Gastroesophageal sphincter (tissue), 4 donors: Measurements from ENCODE around the gene PIK3CD. TPM values are rescaled to one million over a fixed set of nuclear protein-coding genes. Genes with fewer than 3 reads are reported as not detected.
"Not testable (repeated sequence)": the region's sequence is repeated elsewhere in the genome, so short reads cannot be mapped to it uniquely, and the experiment has no call there.

Source experiments
- ATAC-seq: fragments of 150-250 bp; one replicate; pipeline ENCODE4 v1.9.1; 2016; ENCODE audit warnings: mild to moderate bottlenecking, moderate library complexity
- H3K27ac ChIP-seq, 4 donors: fragments of 200-600 bp; sonication (generic) in 3 of 4; 1 replicate in 3 of 4; 2 replicates in 1 of 4; pipeline ENCODE4 v1.5.1; 2016 to 2019
- H3K27me3 ChIP-seq: fragments of 200-600 bp; sonication (generic); one replicate; pipeline ENCODE4 v1.5.1; 2019
- H3K36me3 ChIP-seq, 2 donors: fragments of 200-600 bp; sonication (generic); one replicate each; pipeline ENCODE4 v1.5.1; 2019; ENCODE audit warnings: control low read depth in 1 of 2
- H3K4me1 ChIP-seq, 3 donors: fragments of 200-600 bp; sonication (generic); 1 replicate in 2 of 3; 2 replicates in 1 of 3; pipeline ENCODE4 v1.5.1; 2016 to 2019; ENCODE audit warnings: control low read depth in 2 of 3
- H3K4me3 ChIP-seq, 2 donors: fragments of 200-600 bp; sonication (generic); one replicate each; pipeline ENCODE4 v1.5.1; 2019; ENCODE audit warnings: mild to moderate bottlenecking in 1 of 2, moderate library complexity in 1 of 2
- H3K9me3 ChIP-seq, 3 donors: fragments of 200-600 bp; sonication (generic); one replicate each; pipeline ENCODE4 v1.5.1; 2017 to 2019; ENCODE audit warnings: control low read depth in 2 of 3
- CTCF ChIP-seq, 4 experiments: fragments of 200-600 bp in 2 of 4; fragments of 450-650 bp in 2 of 4; sonication (generic) in 1 of 4; IDR thresholded peaks; one replicate each; pipeline ENCODE4 v1.5.1; 2017 to 2019; ENCODE audit warnings: antibody characterized with exemption in 4 of 4, mild to moderate bottlenecking in 2 of 4, moderate library complexity in 2 of 4
- EP300 ChIP-seq: sonication (generic); formaldehyde crosslinking; IDR thresholded peaks from one replicate; pipeline ENCODE4 v1.6.1; 2017; ENCODE audit warnings: antibody characterized with exemption, mild to moderate bottlenecking
- POLR2A ChIP-seq, 2 donors: fragments of 450-650 bp; IDR thresholded peaks; one replicate each; pipeline ENCODE4 v1.6.1; 2017; ENCODE audit warnings: antibody characterized with exemption in 2 of 2, mild to moderate bottlenecking in 2 of 2, moderate library complexity in 1 of 2
- POLR2AphosphoS5 ChIP-seq: sonication (generic); formaldehyde crosslinking; IDR thresholded peaks from one replicate; pipeline ENCODE4 v1.6.1; 2017; ENCODE audit warnings: antibody characterized with exemption
- WGBS, 2 donors: methylation state at CpG; one replicate each; pipeline ENCODE4 v1.1.5; 2018; ENCODE audit warnings: low coverage in 1 of 2; 5-methylcytosine and 5-hydroxymethylcytosine counted together
- total RNA-seq, 4 donors: library from RNA; depleted of rRNA; stranded (reverse); fragments of >200 nt; gene quantifications; one replicate each; pipeline ENCODE4 v1.1.0, GENCODE V29; 2016

PIK3CD gene
- total RNA-seq, 4 donors from 2014 or later, result 8.2 to 18.2 (median 15.4) TPM

GRCh38 chr1:9705337-9706093 is 54.0 kb downstream of the PIK3CD start:
- TF ChIP-seq POLR2AphosphoS5 (no peak), CTCF (IDR thresholded peaks at IDR 0.05) (no peak), EP300 (no peak), POLR2A (IDR thresholded peaks at IDR 0.05) (no peak)
- 82% methylated on average over 6 to 8 of the region's 8 CpGs for WGBS, 2 donors
- Histone ChIP-seq H3K36me3 (peaks cover 0 to 10% of the 10 kb centered on the region in 2 donors), H3K4me1 (no peaks in the 10 kb centered on the region), H3K27me3 (no peaks in the 10 kb centered on the region), H3K9me3 (no peaks in the 10 kb centered on the region), H3K27ac (no peak overlapping the region), H3K4me3 (no peak overlapping the region)
- ATAC-seq, result no peak

DNA sequence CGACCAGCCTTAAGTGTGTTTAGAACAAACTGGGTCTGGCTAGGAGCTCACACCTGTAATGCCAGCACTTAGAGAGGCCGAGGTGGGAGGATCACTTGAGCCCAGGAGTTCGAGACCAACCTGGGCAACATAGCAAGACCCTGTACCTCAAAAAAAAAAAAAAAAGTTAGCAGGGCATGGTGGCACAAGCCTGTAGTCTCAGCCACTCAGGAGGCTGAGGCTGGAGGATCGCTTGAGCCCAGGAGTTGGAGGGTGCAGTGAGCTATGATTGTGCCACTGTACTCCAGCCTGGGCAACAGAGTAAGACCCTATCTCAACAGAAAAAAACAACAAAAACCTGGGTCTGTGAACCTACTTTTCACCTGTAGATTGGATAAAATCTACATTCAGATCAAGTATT is 54.6 kb downstream of the PIK3CD start:
- peaks cover 0 to 16% of the 10 kb centered on the region in 2 donors for H3K36me3 ChIP-seq
- ATAC-seq, result no peak
- no peaks in the 10 kb centered on the region for H3K9me3 ChIP-seq
- no peak for TF ChIP-seq POLR2A (IDR thresholded peaks at IDR 0.05)
- TF ChIP-seq CTCF (IDR thresholded peaks at IDR 0.05), result no peak
- TF ChIP-seq POLR2AphosphoS5, result no peak
- no peak for TF ChIP-seq EP300
- H3K27ac ChIP-seq, result no peak overlapping the region
- H3K4me3 ChIP-seq, result no peak overlapping the region
- no peaks in the 10 kb centered on the region for H3K27me3 ChIP-seq
- WGBS, 2 donors, result 70 to 100% methylated on average over 1 to 2 of the region's 4 CpGs
- H3K4me1 ChIP-seq, result no peaks in the 10 kb centered on the region

- no peak for TF ChIP-seq EP300
- no peak for TF ChIP-seq POLR2AphosphoS5
- no peak for TF ChIP-seq CTCF (IDR thresholded peaks at IDR 0.05)
- TF ChIP-seq POLR2A (IDR thresholded peaks at IDR 0.05), result no peak
- Histone ChIP-seq H3K27me3 (no peaks in the 10 kb centered on the region), H3K4me3 (no peak overlapping the region), H3K9me3 (no peaks in the 10 kb centered on the region), H3K36me3 (peaks cover 0 to 48% of the 10 kb centered on the region in 2 donors), H3K4me1 (no peaks in the 10 kb centered on the region), H3K27ac (no peak overlapping the region)
- ATAC-seq, result no peak
- WGBS, 2 donors, result 91 to 100% methylated on average over 4 to 7 of the region's 8 CpGs
These were observed 58.5 kb downstream of the PIK3CD start for GRCh38 chr1:9710037-9710436.

DNA sequence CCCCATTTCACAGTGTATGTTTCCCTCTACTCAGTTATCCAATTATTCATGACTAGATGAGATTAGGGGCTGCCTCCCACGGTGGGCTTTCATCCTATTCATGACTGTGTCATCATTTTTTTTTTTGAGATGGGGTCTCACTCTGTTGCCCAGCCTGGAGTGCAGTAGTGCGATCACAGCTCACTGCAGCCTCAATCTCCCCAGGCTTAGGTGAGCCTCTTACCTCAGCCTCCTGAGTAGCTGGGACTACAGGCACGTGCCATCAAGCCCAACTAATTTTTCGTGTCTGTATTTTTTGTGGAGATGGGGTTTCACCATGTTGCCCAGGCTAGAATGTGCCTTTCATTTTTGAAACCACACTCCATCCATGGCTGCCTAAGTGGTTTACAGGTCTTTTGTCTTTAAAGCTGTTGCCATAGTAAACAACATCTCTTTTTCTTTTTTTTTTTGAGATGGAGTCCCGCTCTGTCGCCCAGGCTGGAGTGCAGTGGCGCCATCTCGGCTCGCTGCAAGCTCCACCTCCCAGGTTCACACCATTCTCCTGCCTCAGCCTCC is 60.0 kb downstream of the PIK3CD start:
- TF ChIP-seq EP300 (no peak), POLR2AphosphoS5 (no peak), POLR2A (IDR thresholded peaks at IDR 0.05) (no peak), CTCF (IDR thresholded peaks at IDR 0.05) (no peak)
- no peak for ATAC-seq
- H3K4me3 ChIP-seq, result no peak overlapping the region
- WGBS, 2 donors, result 74 to 77% methylated on average over 4 of the region's 9 CpGs
- no peaks in the 10 kb centered on the region for H3K27me3 ChIP-seq
- H3K36me3 ChIP-seq, result peaks cover 0 to 63% of the 10 kb centered on the region in 2 donors
- H3K9me3 ChIP-seq, result no peaks in the 10 kb centered on the region
- H3K27ac ChIP-seq, result no peak overlapping the region
- H3K4me1 ChIP-seq, result no peaks in the 10 kb centered on the region

GRCh38 chr1:9712767-9713166 is 61.2 kb downstream of the PIK3CD start:
- not testable (repeated sequence) for ATAC-seq, H3K4me3 ChIP-seq, H3K27me3 ChIP-seq, H3K27ac ChIP-seq, H3K4me1 ChIP-seq, H3K9me3 ChIP-seq
- peaks cover 0 to 75% of the 10 kb centered on the region in 2 donors for H3K36me3 ChIP-seq
- WGBS, 2 donors, result 93 to 100% methylated on average over 1 to 5 of the region's 7 CpGs
